GM12878 (cell line): ENCODE measurements around the gene ZNF425. TPM values are rescaled to one million over a fixed set of nuclear protein-coding genes. Genes with fewer than 3 reads are reported as not detected.
A peak's percentile ranks its signal among the peaks of the same experiment; 100 is the strongest.
"Not testable (repeated sequence)": the region's sequence is repeated elsewhere in the genome, so short reads cannot be mapped to it uniquely, and the experiment has no call there.

Experiments
- ATAC-seq: fragments of 200-7000 bp; cut with Tn5 transposase; 3 replicates; pipeline ENCODE4 v1.9.1; 2020; ENCODE audit warnings: mild to moderate bottlenecking, moderate library complexity
- BruUV-seq: library from RNA; stranded (reverse); fragments of 400-500 nt; replicated peaks from 2 replicates; lab custom pipeline; 2021; lab: Mats Ljungman, UMichigan
- CTCF ChIA-PET: fragments of 300-600 bp; sonication (Branson Sonifier 250); formaldehyde crosslinking; extraction: SDS; loops from one replicate; lab custom pipeline; 2021; ENCODE audit warnings: inconsistent platforms; lab: Yijun Ruan, JAX
- POLR2A ChIA-PET: fragments of 350-600 bp; formaldehyde crosslinking; extraction: SDS; loops from one replicate; lab custom pipeline; 2021; ENCODE audit warnings: inconsistent platforms; lab: Charles Lee
- RAD21 ChIA-PET: fragments of 300-600 bp; sonication (Branson Sonifier 250); formaldehyde crosslinking; loops from one replicate; lab custom pipeline; 2023; ENCODE audit warnings: antibody characterized with exemption; ENCODE audit not compliant: unreplicated experiment; lab: Charles Lee
- SMC1A ChIA-PET: fragments of 300-600 bp; sonication (Branson Sonifier 250); formaldehyde crosslinking; loops from one replicate; lab custom pipeline; 2023; ENCODE audit not compliant: unreplicated experiment, uncharacterized antibody; lab: Charles Lee
- DNase-seq: peaks from one replicate; pipeline ENCODE4 v3.0.0-alpha.2; 2011; ENCODE audit warnings: low read depth, low spot score
- FAIRE-seq: peaks from 3 replicates; lab custom pipeline; 2011; peaks lifted over from hg19 to GRCh38; lab: Jason Lieb, UNC
- H2AFZ ChIP-seq: 2 replicates; pipeline ENCODE4 v1.6.0; 2011; ENCODE audit warnings: low read depth, low read length, control low read depth; ENCODE audit not compliant: control insufficient read depth
- H3K27ac ChIP-seq: 2 replicates; pipeline ENCODE4 v1.5.1; 2011; ENCODE audit warnings: control low read depth; ENCODE audit not compliant: control insufficient read depth, insufficient read depth
- H3K27me3 ChIP-seq, 2 experiments: replicated peaks in 1 of 2; 2 replicates each; pipeline versions ENCODE4 v1.6.0 to v1.6.1; 2011; ENCODE audit warnings: low read length in 1 of 2; ENCODE audit not compliant: control insufficient read depth in 2 of 2, insufficient read depth in 2 of 2
- H3K36me3 ChIP-seq, 2 experiments: 2 replicates each; pipeline ENCODE4 v1.5.1; 2011; ENCODE audit warnings: low read length in 1 of 2; ENCODE audit not compliant: control insufficient read depth in 2 of 2, insufficient read depth in 2 of 2
- H3K4me1 ChIP-seq: 2 replicates; pipeline ENCODE4 v1.6.1; 2011; ENCODE audit warnings: mild to moderate bottlenecking, low read length, moderate library complexity, mixed read lengths; ENCODE audit not compliant: control insufficient read depth, insufficient read depth
- H3K4me2 ChIP-seq: 2 replicates; pipeline ENCODE4 v1.6.0; 2011; ENCODE audit warnings: control low read depth; ENCODE audit not compliant: control insufficient read depth, insufficient read depth
- H3K4me3 ChIP-seq: fragments of 200-600 bp; sonication (generic); 2 replicates; pipeline ENCODE4 v1.5.1; 2016
- H3K79me2 ChIP-seq: 2 replicates; pipeline ENCODE4 v1.6.0; 2011; ENCODE audit warnings: low read length; ENCODE audit not compliant: control insufficient read depth, insufficient read depth
- H3K9ac ChIP-seq: 2 replicates; pipeline ENCODE4 v1.8.0; 2011; ENCODE audit warnings: low read length, control low read depth, mixed read lengths; ENCODE audit not compliant: control insufficient read depth, insufficient read depth
- H3K9me3 ChIP-seq: replicated peaks from 3 replicates; pipeline ENCODE4 v1.5.1; 2011; ENCODE audit warnings: mild to moderate bottlenecking, low read length; ENCODE audit not compliant: control insufficient read depth, insufficient read depth
- H4K20me1 ChIP-seq: 2 replicates; pipeline ENCODE4 v1.6.0; 2011; ENCODE audit not compliant: control insufficient read depth, insufficient read depth
- CREB1 ChIP-seq: IDR thresholded peaks from 2 replicates; pipeline ENCODE4 v1.6.1; 2012; ENCODE audit warnings: low read depth, mild to moderate bottlenecking, inconsistent platforms
- HDAC2 ChIP-seq: fragments of 200-600 bp; sonication (generic); IDR thresholded peaks from 2 replicates; pipeline ENCODE4 v1.6.1; 2017
- MYB ChIP-seq: fragments of 150-350 bp; IDR thresholded peaks from 2 replicates; pipeline ENCODE4 v1.6.1; 2014; ENCODE audit warnings: mild to moderate bottlenecking, low read depth, low read length, borderline replicate concordance
- NBN ChIP-seq: fragments of 450-650 bp; IDR thresholded peaks from 2 replicates; pipeline ENCODE4 v1.6.1; 2016
- NR2C1 ChIP-seq: fragments of 450-650 bp; IDR thresholded peaks from 2 replicates; pipeline ENCODE4 v1.6.1; 2017; ENCODE audit warnings: antibody characterized with exemption, mild to moderate bottlenecking, moderate library complexity
- PAX8 ChIP-seq: fragments of 450-650 bp; IDR thresholded peaks from 2 replicates; pipeline ENCODE4 v1.6.1; 2017; ENCODE audit warnings: mild to moderate bottlenecking, moderate library complexity
- RCOR1 ChIP-seq: conservative IDR thresholded peaks from 2 replicates; pipeline ENCODE4 v1.6.1; 2012; ENCODE audit warnings: low read depth, low read length, improper control_type of control experiment
- RUNX3 ChIP-seq: IDR thresholded peaks from 2 replicates; pipeline ENCODE4 v1.6.1; 2012; ENCODE audit warnings: low read length, inconsistent platforms
- SUPT20H ChIP-seq: IDR thresholded peaks from 2 replicates; pipeline ENCODE4 v1.6.1; 2011; ENCODE audit warnings: low read depth, mild to moderate bottlenecking, low read length, moderate library complexity, borderline replicate concordance; ENCODE audit not compliant: control insufficient read depth
- TBL1XR1 ChIP-seq: IDR thresholded peaks from 2 replicates; pipeline ENCODE4 v1.6.1; 2012; ENCODE audit warnings: low read depth, low read length, improper control_type of control experiment
- TCF7 ChIP-seq: IDR thresholded peaks from 2 replicates; pipeline ENCODE4 v1.6.1; 2014; ENCODE audit warnings: antibody characterized with exemption, borderline replicate concordance
- ZSCAN29 ChIP-seq: fragments of 450-650 bp; IDR thresholded peaks from 2 replicates; pipeline ENCODE4 v1.6.1; 2017; ENCODE audit warnings: mild to moderate bottlenecking, moderate library complexity
- WGBS: methylation state at CpG from one replicate; pipeline ENCODE4 v1.1.6; 2016; ENCODE audit warnings: low lambda C conversion rate; ENCODE audit not compliant: insufficient replicate concordance, insufficient coverage; ENCODE audit errors: missing lambda C conversion rate; 5-methylcytosine and 5-hydroxymethylcytosine counted together
- in situ Hi-C: fragments of 300-500 bp; cut with MboI; formaldehyde crosslinking; loops from 9 replicates; pipeline ENCODE4 v1.14.3; 2018; ENCODE audit warnings: mixed read lengths
- intact Hi-C: fragments of 100-400 bp; cut with micrococcal nuclease; formaldehyde crosslinking; loops from one replicate; pipeline ENCODE4 v1.14.2; 2022; ENCODE audit not compliant: unreplicated experiment
- polyA plus RNA-seq, 11 experiments: library from polyadenylated mRNA; depleted of rRNA in 4 of 11; unstranded in 6 of 11; stranded (reverse) in 5 of 11; fragments of >200 nt; fragmentation: Nextera tagmentation in 4 of 11; fragmentation: Illumina TruSeq in 1 of 11; extraction: Ambion mirVana in 4 of 11; extraction: Trizol in 1 of 11; gene quantifications; 1 replicate in 1 of 11; 2 replicates in 10 of 11; pipeline versions ENCODE4 v1.2.1 to v1.2.3, GENCODE V29; 2011 to 2016; ENCODE audit warnings: inconsistent platforms in 2 of 11, missing spikeins in 2 of 11, low read depth in 1 of 11
- total RNA-seq, 4 experiments: library from RNA; depleted of rRNA in 3 of 4; stranded (reverse); fragments of >200 nt in 3 of 4; fragmentation: Illumina TruSeq in 1 of 4; extraction: Trizol in 1 of 4; gene quantifications; 2 replicates each; pipeline versions ENCODE4 v1.2.1 to v1.2.3, GENCODE V29; 2013 to 2021
- TF ChIP-seq, protein P1 (sequence below): fragments of 150-350 bp; IDR thresholded peaks from 2 replicates; pipeline ENCODE4 v1.6.1; 2014; ENCODE audit warnings: mild to moderate bottlenecking, low read depth, low read length
- TF ChIP-seq, protein P2 (sequence below): IDR thresholded peaks from 2 replicates; pipeline ENCODE4 v1.6.1; 2011; ENCODE audit warnings: mild to moderate bottlenecking, low read depth, low read length, moderate library complexity; ENCODE audit not compliant: insufficient replicate concordance

Gene ZNF425
- total and polyA plus RNA-seq, 10 of the 15 experiments (the other 5 are each of a cell fraction or from before 2014, with no cell fraction given) = 0.19 to 1.8 (median 0.91) TPM

DNA sequence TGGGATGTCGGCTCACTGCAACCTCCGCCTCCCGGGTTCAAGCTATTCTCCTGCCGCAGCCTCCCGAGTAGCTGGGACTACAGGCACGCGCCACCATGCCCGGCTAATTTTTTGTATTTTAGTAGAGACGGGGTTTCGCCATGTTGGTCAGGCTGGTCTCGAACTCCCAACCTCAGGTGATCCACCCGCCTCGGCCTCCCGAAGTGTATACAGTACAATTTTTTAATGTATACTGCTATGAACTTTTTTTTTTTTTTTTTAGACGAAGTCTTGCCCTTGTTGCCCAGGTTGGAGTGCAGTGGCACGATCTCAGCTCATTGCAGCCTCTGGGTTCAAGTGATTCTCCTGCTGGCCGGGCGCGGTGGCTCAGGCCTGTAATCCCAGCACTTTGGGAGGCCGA is 33.9 kb downstream of the ZNF425 start:
- H3K9me3 ChIP-seq, H3K27me3 ChIP-seq, FAIRE-seq, H3K4me1 ChIP-seq, H3K27ac ChIP-seq, DNase-seq, in situ Hi-C loops, intact Hi-C loops, H3K9ac ChIP-seq, RAD21 ChIA-PET, H3K36me3 ChIP-seq, H3K4me3 ChIP-seq, H3K4me2 ChIP-seq, H4K20me1 ChIP-seq, H2AFZ ChIP-seq, ATAC-seq, H3K79me2 ChIP-seq, BruUV-seq: not testable (repeated sequence)
- WGBS = 93% methylated on average over 16 of the region's 20 CpGs
- SMC1A ChIA-PET = interaction anchor here (0.9 to 1.4 kb wide), 2 partner anchors 87 to 129 kb away, joined by 3 read pairs; no protein-coding TSS in a partner anchor
- POLR2A ChIA-PET = interaction anchor here (0.7 kb wide), 1 partner anchor 11 kb away, joined by 10 read pairs; no protein-coding TSS in a partner anchor
- CTCF ChIA-PET = interaction anchor here (1.3 kb wide), 2 partner anchors 21 to 27 kb away, joined by 4 read pairs; no protein-coding TSS in a partner anchor

DNA sequence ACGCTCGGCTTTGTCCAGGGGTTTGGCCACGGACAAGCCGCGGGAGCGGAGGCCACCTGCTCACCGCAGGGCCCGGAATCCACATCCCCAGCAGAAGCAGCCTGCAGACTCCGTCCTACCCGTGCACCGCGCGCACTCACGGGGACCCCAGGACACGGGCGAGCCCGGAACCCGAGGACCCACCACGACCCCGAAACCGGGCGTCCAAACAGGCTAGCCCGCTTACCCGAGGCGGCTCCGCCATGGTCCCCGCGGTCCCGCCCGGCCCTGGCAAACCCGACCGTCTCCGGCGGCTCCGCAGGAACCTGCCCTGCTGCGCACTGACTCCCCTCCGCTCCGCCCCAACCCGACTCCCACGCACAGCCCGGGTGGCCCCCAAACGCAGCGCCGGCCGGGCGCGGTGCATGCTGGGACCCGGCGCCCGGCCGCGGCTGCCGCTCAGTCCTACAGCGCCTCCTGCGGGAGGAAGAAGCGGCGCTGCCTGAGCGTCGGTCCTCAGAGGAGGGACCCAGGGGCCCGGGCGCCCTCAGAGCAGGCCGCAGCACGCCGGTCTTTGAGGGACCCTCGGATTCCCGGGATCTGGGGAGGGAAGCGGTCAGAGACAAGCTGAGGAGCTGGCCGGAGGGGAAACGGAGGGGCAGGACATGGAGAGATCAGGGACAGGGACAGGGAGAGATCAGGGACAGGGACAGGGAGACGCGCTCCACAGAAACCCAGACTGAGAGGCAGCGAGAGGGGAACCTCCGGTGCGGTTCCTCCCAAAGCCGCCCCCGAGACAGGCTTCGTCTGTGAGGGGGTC is 35.5 kb downstream of the ZNF425 start, which contains the start of gene ZNF786:
ZNF786 (minus strand) TSS at position 322 of the 799 bp plus-strand sequence; CDS start at position 244, 78 bp downstream.
- Histone ChIP-seq H3K4me3 (peak within 1 kb of the TSS; percentile 93), H3K9ac (peak within 1 kb of the TSS; percentile 92), H3K79me2 (peaks cover 6% of the 10 kb centered on the region), H3K9me3 (no peaks in the 10 kb centered on the region; the same call in 2 of the 3 replicates), H3K27ac (peak within 1 kb of the TSS; percentile 93), H3K4me2 (peak within 1 kb of the TSS; percentile 98), H2AFZ (peak within 1 kb of the TSS; percentile 96), H3K4me1 (peaks cover 6% of the 10 kb centered on the region; the same call in 1 of the 2 replicates), H4K20me1 (no peaks in the 10 kb centered on the region), H3K36me3 (no peaks in the 10 kb centered on the region), H3K27me3 (no peaks in the 10 kb centered on the region)
- CTCF ChIA-PET = interaction anchor here (0.6 to 1.0 kb wide), 2 partner anchors 85 to 513 kb away, joined by 3 read pairs; no protein-coding TSS in a partner anchor
- 1% methylated on average over 57 of the region's 77 CpGs for WGBS
- DNase-seq (peak; percentile 48), ATAC-seq (peak; percentile 94), FAIRE-seq (peak; percentile 83)
- in situ Hi-C loops = no loop called here
- intact Hi-C loops = loop anchor here (1.0 to 2.0 kb wide), 2 partner anchors 62 to 85 kb away; partner anchors contain the start of gene PDIA4
- POLR2A ChIA-PET = no interaction called here
- BruUV-seq = no TSS peak
- SMC1A ChIA-PET = interaction anchor here (0.6 kb wide), 2 partner anchors 85 to 148 kb away, joined by 3 read pairs; no protein-coding TSS in a partner anchor
- RAD21 ChIA-PET = no interaction called here
- no peak for TF ChIP-seq PAX8
- TF ChIP-seq, protein P1, sequence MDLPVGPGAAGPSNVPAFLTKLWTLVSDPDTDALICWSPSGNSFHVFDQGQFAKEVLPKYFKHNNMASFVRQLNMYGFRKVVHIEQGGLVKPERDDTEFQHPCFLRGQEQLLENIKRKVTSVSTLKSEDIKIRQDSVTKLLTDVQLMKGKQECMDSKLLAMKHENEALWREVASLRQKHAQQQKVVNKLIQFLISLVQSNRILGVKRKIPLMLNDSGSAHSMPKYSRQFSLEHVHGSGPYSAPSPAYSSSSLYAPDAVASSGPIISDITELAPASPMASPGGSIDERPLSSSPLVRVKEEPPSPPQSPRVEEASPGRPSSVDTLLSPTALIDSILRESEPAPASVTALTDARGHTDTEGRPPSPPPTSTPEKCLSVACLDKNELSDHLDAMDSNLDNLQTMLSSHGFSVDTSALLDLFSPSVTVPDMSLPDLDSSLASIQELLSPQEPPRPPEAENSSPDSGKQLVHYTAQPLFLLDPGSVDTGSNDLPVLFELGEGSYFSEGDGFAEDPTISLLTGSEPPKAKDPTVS = 0 out of 2 replicates have a peak, but pooled peaks have one; percentile 6
- TF ChIP-seq, protein P2, sequence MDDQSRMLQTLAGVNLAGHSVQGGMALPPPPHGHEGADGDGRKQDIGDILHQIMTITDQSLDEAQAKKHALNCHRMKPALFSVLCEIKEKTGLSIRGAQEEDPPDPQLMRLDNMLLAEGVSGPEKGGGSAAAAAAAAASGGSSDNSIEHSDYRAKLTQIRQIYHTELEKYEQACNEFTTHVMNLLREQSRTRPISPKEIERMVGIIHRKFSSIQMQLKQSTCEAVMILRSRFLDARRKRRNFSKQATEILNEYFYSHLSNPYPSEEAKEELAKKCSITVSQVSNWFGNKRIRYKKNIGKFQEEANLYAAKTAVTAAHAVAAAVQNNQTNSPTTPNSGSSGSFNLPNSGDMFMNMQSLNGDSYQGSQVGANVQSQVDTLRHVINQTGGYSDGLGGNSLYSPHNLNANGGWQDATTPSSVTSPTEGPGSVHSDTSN = no peak
- no peak for TF ChIP-seq MYB
- TF ChIP-seq CREB1 = 0 out of 2 replicates have a peak, but pooled peaks have one; percentile 24
- no peak for TF ChIP-seq TCF7
- TF ChIP-seq HDAC2 = 0 out of 2 replicates have a peak, but pooled peaks have one; percentile 47
- TF ChIP-seq RCOR1 = no peak
- TF ChIP-seq NBN = peak; percentile 39; the same call in 1 of the 2 replicates
- TF ChIP-seq RUNX3 = peak; percentile 2; the same call in 1 of the 2 replicates
- no peak for TF ChIP-seq TBL1XR1
- TF ChIP-seq NR2C1 = peak; percentile 37; the same call in 1 of the 2 replicates
- peak; percentile 49; the same call in 1 of the 2 replicates for TF ChIP-seq ZSCAN29
- no peak for TF ChIP-seq SUPT20H
